ENCODE results near the gene IL13RA1. TPM values are rescaled to one million over a fixed set of nuclear protein-coding genes. Genes with fewer than 3 reads are reported as not detected.

Gene IL13RA1
- total and polyA plus RNA-seq, 9 donors = 26.8 to 34.4 (median 27.5) TPM

DNA sequence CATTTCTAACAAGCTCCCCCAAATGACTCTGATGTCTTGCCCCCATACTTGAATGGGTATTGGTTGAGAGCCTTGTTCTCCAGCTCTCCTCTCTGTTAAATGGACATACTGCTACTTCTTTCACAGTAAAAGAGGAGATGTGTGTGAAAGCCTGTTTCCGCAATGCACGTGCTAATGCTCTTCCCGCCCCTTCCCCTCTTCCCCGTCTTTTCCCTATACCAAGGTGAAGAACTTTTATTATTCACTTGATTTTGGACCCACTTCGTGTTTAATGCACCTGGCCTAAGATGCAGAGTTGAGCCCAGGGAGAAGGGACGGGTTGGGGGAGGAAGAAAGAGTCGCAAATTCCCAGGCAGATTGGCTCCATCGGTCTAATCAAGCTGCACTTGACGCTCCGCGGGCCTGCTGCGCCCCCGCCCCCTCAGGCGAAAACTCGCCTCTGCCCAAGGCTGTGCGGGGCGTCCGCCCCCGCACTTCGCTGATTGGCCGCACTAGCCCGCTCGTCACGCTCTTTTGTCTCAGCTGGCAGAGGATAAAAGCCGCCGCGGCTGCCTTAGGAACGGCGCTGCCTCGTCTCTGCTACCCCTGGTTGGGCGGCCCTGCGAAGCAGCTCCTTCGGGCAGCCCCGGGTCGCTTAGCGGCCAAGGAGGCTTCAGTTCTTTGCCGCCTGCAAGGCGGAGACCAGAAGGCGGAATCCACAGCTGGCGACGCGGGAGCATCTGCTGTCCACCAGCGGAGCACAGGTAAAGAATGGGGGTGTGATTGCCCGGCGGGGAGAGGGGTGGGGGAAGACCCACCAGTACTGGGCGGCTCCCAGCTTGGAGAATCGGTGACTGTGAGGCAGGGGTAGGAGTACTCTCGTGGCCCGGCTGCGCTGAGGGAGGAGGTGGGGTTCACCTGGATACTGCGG lies 96.1 kb downstream of the IL13RA1 start, which contains the start of gene ZCCHC12:
TSS of gene ZCCHC12 (plus strand) at position 562 of the 910 bp plus-strand sequence. CDS start 1,421 bp downstream, outside the sequence.
- H3K4me3 ChIP-seq (ENCODE audit: low read length) = peak within 1 kb of the TSS; percentile 24
- peaks cover 54% of the 10 kb centered on the region for H3K27me3 ChIP-seq (ENCODE audit: control insufficient read depth, insufficient read depth, low read length)
- H3K36me3 ChIP-seq (ENCODE audit: control insufficient read depth, insufficient read depth, low read length) = no peaks in the 10 kb centered on the region
- no peak within 1 kb of the TSS for H3K27ac ChIP-seq (ENCODE audit: low read length)
- peaks cover 13% of the 10 kb centered on the region for H3K4me1 ChIP-seq (ENCODE audit: control insufficient read depth, insufficient read depth, low read length)
- DNase-seq = peak; percentile 74
- H3K9me3 ChIP-seq (replicated peaks; ENCODE audit: control insufficient read depth, low read depth, low read length) = no peaks in the 10 kb centered on the region
- WGBS (ENCODE audit: insufficient coverage) = 36% methylated on average over 46 of the region's 51 CpGs

DNA sequence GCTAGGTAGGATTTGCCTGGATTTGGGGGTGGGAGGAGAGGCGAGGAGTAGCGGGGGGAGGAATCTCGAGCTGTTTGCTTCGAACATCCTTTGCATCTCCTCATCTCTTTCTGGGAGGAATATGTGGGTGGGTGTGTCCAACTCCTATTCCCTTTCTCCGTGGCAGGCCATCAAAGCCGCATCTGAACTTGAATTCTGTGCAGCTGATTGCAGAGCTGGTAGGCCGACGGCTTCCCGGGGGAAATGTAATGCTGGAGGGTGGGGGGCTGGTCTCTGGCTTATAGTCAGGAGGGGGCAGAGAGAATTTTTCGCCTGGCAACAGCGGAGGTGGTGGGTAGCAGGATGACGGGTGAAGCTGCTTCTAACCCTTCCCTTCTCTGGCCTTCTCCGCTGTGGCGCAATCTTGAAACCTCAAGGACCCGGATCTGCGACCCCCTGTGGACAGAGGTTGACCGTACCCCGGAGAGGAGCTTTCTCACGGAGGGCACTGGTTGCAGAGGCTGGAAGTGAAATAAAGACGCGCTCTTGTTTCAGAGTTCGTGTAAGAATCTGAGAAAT lies 96.8 kb downstream of the IL13RA1 start:
- H3K27ac ChIP-seq (ENCODE audit: low read length) = no peak overlapping the region
- H3K4me1 ChIP-seq (ENCODE audit: control insufficient read depth, insufficient read depth, low read length) = peaks cover 13% of the 10 kb centered on the region
- H3K36me3 ChIP-seq (ENCODE audit: control insufficient read depth, insufficient read depth, low read length) = no peaks in the 10 kb centered on the region
- peaks cover 54% of the 10 kb centered on the region for H3K27me3 ChIP-seq (ENCODE audit: control insufficient read depth, insufficient read depth, low read length)
- peak; percentile 20 for DNase-seq
- H3K4me3 ChIP-seq (ENCODE audit: low read length) = peak overlapping the region; percentile 24
- 45% methylated on average over 10 of the region's 22 CpGs for WGBS (ENCODE audit: insufficient coverage)
- no peaks in the 10 kb centered on the region for H3K9me3 ChIP-seq (replicated peaks; ENCODE audit: control insufficient read depth, low read depth, low read length)

DNA sequence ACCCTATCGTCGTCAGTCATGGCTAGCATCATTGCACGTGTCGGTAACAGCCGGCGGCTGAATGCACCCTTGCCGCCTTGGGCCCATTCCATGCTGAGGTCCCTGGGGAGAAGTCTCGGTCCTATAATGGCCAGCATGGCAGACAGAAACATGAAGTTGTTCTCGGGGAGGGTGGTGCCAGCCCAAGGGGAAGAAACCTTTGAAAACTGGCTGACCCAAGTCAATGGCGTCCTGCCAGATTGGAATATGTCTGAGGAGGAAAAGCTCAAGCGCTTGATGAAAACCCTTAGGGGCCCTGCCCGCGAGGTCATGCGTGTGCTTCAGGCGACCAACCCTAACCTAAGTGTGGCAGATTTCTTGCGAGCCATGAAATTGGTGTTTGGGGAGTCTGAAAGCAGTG lies 97.8 kb downstream of the IL13RA1 start:
- 40% methylated on average over 14 of the region's 16 CpGs for WGBS (ENCODE audit: insufficient coverage)
- Histone ChIP-seq H3K36me3 (ENCODE audit: control insufficient read depth, insufficient read depth, low read length) (no peaks in the 10 kb centered on the region), H3K27ac (ENCODE audit: low read length) (no peak overlapping the region), H3K4me3 (ENCODE audit: low read length) (no peak overlapping the region), H3K27me3 (ENCODE audit: control insufficient read depth, insufficient read depth, low read length) (peaks cover 57% of the 10 kb centered on the region), H3K9me3 (replicated peaks; ENCODE audit: control insufficient read depth, low read depth, low read length) (no peaks in the 10 kb centered on the region), H3K4me1 (ENCODE audit: control insufficient read depth, insufficient read depth, low read length) (peaks cover 13% of the 10 kb centered on the region)
- DNase-seq = peak; percentile 26

DNA sequence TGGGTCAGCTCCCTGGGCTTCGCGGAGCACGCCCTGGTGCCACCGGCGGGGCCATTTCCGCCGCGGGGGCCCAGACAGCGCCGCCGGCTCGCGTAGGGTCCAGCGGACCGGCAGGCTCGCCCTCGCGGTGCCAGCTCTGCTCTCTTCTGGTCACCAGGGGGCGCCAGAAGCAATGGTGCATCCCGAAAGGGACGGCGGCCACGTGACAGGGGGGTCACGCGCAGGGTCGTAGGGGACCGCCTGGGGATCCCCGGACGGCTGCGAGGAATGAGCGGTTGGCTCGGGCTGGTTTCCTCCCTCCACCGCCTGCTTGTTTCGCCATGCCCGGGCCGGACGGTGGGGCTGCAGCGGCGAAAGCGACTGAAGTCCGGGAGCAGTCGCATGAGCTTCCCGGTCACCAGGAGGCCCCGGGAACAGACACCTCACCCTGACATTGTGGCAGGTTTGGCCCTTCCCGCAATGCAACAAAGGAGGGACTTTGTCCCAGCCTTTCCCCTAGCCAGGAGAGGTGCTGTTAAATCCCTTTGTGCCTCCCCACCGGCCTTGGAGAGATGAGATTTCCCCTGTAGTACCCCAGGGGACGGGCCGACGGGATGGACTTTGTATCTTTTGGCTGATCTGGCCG lies 112.0 kb downstream of the IL13RA1 start:
- peaks cover 5% of the 10 kb centered on the region for H3K27me3 ChIP-seq (ENCODE audit: control insufficient read depth, insufficient read depth, low read length)
- no peaks in the 10 kb centered on the region for H3K9me3 ChIP-seq (replicated peaks; ENCODE audit: control insufficient read depth, low read depth, low read length)
- no peaks in the 10 kb centered on the region for H3K36me3 ChIP-seq (ENCODE audit: control insufficient read depth, insufficient read depth, low read length)
- peak; percentile 75 for DNase-seq
- peak overlapping the region; percentile 36 for H3K4me3 ChIP-seq (ENCODE audit: low read length)
- no peak overlapping the region for H3K27ac ChIP-seq (ENCODE audit: low read length)
- no peaks in the 10 kb centered on the region for H3K4me1 ChIP-seq (ENCODE audit: control insufficient read depth, insufficient read depth, low read length)
- WGBS (ENCODE audit: insufficient coverage) = 35% methylated on average over 43 of the region's 50 CpGs

Other genes starting within 250 kb of the IL13RA1 start
- gene DOCK11, start 231.8 kb upstream of the IL13RA1 start, total RNA-seq = 35.5 TPM
- gene DOCK11, start 231.8 kb upstream of the IL13RA1 start, polyA plus RNA-seq (ENCODE audit: insufficient read depth in 1 of 8, insufficient read length in 8 of 8, low replicate concordance in 1 of 8) = 10 to 100 TPM; 16.1 to 32.8 (median 20.6) TPM
- gene ZCCHC12, start 96.2 kb downstream of the IL13RA1 start, total RNA-seq = 0.27 TPM
- under 1 TPM; 0.29 to 1.00 (median 0.42) TPM for gene ZCCHC12, start 96.2 kb downstream of the IL13RA1 start, polyA plus RNA-seq (ENCODE audit: insufficient read depth in 1 of 8, insufficient read length in 8 of 8, low replicate concordance in 1 of 8)
- 2.4 TPM for gene LONRF3, start 247.0 kb downstream of the IL13RA1 start, total RNA-seq
- gene LONRF3, start 247.0 kb downstream of the IL13RA1 start, polyA plus RNA-seq (ENCODE audit: insufficient read depth in 1 of 8, insufficient read length in 8 of 8, low replicate concordance in 1 of 8) = 1 to 10 TPM; 1.3 to 2.4 (median 1.7) TPM

Data from muscle of leg (tissue), 11 donors.